ELF-1 (cell line): Measurements from ENCODE around the gene MYO5C.

Experiments
- DNase-seq: peaks from one replicate; pipeline ENCODE4 v3.0.0-alpha.2; 2016; ENCODE audit warnings: low read depth, low spot score

MYO5C gene

DNA sequence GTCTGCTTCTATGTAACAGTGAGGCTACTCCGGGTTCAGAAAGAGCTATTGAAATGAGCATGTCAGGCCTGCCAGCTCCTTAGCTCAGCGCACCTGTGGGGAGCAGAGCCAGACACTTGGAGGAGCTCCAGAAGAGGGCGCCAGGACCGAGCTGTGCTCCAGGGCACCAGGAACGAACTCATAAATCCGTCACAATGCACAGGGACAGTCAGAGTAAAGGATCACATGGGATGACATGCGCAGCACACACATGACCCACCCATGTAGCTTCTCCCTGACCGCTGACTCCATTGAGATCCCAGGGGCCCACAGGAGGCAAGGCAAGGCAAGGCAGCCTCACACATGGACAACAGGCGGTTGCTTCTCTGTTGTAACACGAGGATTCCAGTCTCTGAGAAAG, 78.4 kb downstream of the MYO5C start:
- peak; percentile 50 for DNase-seq

DNA sequence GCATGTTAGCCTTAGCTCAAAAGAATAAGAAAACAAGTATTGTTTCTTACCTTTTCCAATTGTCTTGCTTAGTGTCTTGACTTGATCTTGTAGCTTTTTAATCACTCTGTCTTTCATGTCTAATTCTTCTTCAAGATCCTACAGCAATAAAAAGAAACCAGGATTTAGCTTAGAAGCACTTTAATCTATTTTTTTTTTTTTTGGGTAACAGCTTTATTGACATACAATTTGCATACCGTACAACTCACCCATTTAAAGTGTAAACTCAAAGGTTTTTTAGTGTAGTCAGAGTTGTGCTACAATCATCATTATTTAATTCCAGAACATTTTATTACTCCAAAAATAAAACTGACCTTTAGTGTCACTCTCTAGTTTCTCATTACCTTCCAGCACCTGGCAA, 81.1 kb downstream of the MYO5C start:
- no peak for DNase-seq

DNA sequence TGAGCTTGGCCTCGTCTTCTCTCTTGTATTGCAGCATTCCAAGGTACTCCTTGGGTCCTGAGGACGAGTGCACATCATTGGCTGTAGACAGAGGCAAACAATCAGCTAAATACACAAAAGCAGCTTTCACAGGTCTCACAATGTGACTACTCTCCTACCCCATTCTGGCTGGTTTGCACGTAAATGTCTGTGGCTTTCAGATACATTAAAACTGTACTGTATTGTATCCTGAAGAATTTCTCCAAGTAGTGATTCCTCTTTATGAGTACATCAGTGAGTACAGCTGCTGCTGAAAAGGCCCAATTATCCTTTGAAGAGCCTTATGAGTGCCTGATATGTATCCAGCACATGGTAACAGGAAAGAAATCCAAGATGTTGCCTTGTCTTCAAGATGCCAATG, 82.4 kb downstream of the MYO5C start:
- no peak for DNase-seq

DNA sequence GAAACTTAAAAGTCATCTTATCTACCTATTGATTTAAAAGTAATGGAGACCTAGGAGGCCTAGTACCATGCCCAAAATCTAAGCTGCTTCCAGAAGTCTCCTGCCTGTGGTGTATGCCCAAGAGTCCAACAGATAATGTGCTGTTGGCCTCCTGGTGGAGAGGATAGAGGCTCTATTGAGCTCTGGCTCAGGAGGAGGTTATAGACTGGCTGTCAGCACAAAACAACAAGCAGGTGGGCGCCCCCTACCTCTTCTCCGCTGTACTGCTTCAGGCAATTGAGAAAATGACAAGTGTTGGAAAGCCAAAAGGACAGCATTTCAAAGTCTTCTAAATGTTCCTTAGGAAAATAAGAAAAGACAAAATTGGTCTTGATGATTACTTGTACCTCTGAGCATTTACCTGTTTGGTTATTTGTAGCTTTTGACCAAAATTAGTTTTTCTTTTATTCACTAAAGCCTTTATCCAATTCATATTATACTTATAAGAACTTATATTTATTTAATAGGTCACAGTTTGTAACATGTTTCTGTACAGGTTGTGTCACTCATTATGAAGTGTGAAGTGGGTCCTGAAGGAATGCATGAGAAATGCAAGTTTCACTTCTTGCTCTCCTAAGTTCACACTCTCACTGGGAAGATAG, 87.2 kb downstream of the MYO5C start:
- peak; percentile 87 for DNase-seq

DNA sequence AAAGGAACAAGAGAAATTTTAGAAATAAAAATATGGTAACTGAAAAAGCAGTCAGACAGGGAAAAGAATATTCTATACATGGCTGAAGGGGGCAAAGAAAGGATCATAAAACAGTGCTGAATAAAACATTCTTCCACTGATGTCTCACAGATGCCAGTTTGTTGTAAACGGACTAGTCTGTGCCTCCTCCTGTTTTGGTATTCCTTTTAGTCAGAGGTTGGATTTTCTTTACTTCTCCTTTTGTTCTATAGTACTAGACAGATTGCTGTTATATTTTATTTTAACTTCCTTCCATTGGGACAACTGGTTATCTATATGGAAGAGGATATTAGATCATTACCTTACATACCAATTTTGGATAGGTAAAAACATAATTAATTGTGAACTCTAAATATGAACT, 88.4 kb downstream of the MYO5C start:
- DNase-seq, result no peak

DNA sequence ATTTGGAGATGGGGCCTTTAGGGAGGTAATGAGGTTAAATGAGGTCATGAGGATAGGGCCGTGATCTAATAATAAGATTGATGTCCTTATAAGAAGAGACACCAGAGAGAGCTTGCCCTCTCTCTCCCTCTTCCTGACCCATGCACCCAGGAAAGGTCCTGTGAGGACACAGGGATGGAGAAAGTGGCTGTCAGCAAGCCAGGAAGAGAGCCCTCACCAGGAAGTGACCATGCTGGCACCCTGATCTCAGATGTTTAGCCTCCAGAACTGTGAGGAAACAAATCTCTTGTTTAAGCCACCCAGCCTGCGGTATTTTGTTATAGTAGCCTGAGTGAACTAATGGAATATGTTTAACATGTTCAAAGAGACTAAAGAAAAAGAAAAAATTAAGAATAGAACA, 89.2 kb downstream of the MYO5C start:
- DNase-seq, result no peak

DNA sequence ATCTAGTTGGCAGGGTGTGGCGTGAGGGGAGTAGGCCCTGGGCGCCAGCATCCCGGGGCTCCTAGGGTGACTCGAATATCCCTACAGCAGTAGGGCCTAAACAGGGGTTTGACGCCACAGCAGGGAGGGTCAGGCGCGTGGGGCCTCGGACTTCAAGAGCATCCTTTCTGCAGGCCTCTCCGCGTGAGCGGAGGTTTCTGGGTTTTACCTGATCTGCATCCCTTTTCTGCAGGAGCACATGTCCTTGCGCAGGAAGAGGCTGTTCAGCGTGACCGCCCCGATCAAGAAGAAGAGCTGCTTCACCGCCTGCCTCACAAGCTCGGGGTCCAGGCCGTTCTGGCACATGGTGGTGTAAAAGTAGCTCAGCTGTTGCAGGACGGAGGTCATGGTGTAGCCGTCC, 90.9 kb downstream of the MYO5C start:
- DNase-seq, result no peak

DNA sequence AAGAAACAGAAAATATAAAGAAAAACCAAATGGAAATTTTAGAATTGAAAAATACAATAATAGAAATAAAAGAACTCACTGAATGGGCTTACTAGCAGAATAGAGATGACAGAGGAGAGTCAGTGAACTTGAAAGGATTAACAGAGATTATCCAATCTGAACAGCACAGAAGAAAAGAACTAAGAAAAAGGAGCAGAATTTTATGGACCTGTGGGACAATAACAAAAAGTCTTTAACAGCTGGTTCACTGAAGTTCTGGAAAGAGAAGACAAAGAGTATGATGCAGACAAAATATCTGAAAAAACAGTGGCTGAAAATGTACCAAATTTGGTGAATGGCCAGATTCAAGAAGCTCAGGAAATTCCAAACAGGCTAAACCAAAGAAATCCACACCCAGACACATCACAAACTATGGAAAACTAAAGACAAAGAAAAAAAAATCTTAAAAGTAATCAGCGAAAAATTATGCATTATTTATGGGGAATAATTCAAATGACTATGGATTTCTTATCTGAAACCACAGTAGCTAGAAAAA, 94.7 kb downstream of the MYO5C start:
- DNase-seq, result no peak

DNA sequence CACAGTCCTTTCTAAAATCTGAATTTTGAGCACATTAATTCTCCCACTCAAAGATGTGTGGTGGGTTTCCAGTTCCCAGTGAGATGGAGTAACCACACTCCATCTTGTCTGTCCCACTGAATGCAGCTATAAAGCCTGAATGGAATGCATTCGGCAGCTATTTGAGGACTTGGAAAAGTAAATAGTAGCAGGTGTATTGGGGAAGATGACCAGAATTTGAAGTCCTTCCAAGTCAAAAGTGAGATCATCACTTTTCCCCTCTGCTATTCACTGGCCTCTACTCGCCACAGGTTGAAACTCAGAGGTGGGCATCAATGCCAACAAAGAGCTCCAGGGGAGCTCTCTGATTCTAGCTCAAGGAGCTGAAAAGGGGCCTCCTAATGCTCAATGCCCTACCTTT, 96.3 kb downstream of the MYO5C start:
- DNase-seq, result no peak

DNA sequence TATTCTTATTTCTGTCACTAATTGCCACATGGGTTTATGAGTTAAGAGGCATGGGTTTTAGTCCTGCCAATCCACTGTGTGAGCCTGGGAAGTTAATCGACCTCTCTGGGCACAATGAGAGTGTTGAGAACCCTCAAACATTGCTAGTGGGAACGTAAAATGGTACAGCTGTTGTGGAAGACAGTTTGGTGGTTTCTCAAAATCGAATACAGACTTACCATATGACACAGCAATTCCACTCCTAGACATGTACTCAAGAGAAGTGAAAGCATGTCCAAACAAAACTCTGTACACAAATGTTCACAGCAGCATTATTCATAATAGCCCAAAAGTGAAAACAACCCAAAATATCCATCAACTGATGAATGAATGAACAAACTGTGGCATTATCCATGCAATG, 98.7 kb downstream of the MYO5C start:
- no peak for DNase-seq

DNA sequence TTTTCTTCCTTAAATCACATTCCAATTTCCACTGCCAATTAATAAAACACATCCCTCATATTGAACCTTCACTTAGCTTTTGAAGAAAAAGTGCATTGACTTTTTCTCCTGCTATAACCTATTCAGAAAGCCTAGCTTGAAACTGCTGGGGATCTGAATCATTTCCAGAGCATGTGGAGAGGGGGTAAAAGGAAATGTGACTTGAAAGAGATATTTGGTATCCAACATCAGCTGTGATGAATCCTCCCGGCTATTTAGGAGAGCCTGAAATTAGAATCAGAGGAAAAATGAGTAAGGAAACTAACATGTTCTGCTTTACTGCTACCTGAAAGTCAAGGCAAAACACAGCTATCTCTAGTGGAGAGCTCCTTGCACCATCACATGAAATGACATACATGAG, 101.8 kb downstream of the MYO5C start:
- DNase-seq, result no peak

DNA sequence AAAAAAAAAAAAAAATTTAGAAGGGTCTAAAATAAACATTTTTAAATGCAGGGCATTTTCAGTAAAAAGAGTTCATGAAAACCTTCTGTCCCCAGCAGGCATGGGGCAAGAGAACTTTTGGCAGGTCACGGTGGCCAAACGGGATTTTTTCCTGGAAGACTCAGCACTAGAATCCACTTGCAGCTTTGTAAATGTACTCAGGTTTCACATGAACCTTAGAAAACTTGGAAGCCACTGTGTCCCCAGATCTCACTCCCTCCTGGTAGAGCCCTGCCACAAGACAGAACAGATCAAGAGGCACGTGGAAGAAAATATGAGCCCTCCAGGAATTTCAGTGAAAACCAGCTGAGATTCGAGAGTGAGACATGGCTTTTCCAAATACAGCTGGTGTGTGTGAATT, 102.3 kb downstream of the MYO5C start:
- DNase-seq, result no peak

DNA sequence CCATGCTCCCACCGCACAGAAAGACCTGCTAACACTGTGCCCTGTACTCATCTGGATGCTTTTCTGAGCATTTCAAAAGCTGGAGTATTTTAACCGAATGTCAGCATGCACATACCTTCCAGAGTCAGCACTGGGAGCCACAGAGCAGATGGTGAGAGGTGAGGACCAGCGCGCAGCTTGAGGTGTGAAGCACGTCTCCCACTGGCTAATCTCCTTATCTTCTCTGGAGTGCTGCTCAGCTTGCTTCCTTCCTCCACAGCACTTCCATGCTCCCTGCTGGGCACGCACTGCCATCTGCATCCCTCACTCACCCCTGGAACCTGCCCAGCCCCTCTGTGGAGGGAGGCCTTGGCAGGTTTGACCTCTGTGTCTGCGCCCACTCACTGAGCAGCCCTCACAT, 104.4 kb downstream of the MYO5C start, which contains the start of gene GNB5:
Gene GNB5 (minus strand): TSS at position 186 of the 400 bp plus-strand sequence. CDS start 6,716 bp downstream, outside the sequence.
- DNase-seq, result no peak

DNA sequence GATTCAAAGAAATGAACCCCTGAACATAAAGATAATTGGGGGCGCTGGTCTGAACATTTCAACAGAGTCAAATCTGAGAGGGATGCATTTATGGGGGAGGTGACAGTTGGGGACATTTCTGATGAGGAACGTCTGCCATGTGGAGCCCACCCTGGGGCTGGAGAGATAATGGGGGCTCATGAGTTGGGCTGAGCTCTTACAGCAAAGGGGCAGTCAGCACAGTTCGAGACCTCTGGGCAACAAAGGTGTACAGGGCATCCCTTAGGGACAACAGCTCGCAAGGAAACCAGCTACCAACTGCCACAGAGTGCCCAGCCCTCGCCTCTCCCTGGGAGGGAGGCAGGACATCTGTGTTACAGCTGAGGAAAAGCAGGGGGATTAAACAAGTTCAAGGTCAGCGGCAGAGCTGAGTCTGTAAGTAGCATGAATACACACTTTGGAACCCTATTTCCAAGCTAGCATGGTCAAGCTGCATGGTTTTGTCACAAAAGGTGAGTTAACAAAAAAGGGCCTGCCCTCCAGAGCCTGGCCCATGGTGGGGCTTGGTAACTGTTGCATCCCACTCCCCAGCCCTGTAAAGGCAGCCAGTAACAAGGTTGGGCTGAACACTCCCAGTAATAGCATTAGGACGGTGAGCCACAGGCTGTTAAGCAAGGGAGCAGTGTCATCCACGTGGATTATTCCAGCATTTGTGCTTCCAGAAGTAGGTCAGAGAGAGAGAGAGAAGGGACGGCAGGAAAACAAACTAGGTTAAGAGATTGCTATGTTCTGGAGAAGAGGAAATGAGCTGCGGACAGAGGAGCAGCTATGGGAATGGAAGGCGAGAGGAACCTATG, 108.7 kb downstream of the MYO5C start:
- DNase-seq, result peak; percentile 28

DNA sequence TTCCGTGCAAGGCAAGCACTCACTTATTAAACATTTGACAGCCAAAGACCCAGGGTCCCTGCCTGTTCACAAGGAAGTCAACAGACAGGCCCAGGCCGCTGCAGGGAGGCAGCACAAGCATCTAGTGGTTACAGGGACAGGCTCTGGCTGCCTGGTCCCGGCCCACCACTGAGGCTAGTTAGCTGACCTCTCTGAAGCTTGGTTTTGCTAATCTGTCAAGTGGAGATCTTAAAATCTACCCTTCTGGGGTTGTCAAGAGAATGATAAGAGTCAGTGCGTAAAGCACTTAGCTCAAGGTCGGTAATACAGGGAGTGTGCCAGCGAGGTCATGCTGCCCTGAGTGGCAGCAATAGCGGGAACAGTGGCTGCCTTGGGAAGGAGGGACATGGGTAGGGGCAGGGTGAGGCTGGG, 110.4 kb downstream of the MYO5C start:
- no peak for DNase-seq

DNA sequence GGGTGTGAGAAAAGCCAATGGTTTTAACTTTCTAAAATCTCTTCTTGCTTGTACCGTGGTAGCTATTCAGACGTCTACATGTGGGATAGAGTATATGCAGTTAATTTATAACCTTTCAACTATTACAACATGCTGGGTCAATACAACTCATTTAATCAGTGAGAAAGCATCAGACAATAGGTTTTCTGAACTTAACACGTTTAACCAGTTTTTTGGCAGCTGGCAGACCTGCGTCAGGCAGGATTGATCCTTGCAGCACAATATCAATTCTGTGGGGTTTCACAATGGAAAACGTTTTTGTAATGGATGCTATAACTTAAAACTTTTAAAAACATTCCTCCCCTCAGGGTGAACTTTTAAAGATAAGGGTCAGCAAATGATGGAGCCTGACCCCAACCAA, 110.9 kb downstream of the MYO5C start:
- DNase-seq, result no peak

DNA sequence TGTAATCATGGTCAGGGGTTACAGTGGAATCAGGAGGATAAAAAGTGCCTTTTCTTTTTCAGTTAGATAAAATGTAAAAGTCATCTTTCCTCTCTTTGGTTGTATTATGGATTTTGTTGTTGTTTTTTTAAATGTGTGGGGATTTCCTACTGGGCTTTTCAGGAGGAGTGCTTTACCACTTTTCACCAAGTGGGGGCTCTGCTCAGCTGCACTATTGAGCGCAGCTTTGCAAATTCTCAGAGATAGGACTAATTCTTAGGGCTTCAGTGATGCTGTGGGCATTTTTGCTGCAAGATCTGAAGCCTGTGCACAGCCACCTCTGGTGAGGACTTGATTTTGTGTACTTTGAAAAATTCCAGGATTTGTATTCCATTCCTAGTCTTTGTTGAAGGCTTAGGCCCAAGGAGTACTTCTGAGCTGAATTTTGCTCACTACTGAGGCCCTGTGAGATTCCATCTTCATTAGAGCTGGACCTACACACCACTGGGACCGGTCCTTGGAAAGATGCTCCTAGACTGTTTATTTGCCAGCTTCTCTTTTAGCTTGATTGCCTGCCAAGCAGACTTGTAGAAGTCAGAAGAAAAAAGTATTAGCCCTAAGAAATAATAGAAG, 111.9 kb downstream of the MYO5C start:
- DNase-seq, result peak; percentile 39

DNA sequence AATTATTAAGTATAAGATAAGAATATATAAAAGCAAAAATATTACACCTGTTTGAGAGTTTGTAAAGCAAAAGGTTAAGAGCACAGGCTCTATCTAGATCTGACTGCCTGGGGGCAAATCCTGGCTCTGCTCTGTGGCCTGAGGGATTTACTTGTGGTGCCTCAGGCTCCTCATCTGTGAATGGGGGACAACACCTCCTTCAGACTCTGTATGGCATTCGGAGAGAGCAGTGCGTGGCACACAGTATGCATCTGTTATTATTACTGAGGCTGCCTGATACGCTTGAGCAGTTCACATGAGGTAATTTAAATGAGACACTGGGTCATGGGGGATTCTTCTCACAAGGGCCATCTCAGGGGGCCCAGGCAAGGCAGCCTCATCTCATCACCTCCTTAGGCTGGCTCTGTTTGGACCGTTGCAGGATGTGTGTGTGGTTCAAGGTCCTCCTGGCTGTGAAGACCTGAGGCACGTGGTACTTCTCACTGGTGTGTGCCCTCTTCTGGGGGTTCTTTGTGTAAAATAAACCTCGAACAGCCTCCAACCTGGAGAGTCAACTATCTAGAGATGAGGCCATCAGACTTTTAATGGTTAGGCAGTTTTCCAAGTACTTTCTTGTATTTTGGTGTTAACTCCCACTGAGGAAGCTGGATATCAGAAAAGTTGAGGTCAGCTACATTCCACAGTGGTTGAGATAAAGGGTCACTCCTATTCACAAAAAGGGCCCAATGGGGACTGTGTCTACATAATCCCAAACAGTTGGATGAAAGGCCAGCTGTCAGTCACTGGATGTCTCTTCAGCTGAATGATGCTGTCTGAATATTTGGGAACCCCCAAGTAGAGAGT, 113.4 kb downstream of the MYO5C start:
- no peak for DNase-seq

DNA sequence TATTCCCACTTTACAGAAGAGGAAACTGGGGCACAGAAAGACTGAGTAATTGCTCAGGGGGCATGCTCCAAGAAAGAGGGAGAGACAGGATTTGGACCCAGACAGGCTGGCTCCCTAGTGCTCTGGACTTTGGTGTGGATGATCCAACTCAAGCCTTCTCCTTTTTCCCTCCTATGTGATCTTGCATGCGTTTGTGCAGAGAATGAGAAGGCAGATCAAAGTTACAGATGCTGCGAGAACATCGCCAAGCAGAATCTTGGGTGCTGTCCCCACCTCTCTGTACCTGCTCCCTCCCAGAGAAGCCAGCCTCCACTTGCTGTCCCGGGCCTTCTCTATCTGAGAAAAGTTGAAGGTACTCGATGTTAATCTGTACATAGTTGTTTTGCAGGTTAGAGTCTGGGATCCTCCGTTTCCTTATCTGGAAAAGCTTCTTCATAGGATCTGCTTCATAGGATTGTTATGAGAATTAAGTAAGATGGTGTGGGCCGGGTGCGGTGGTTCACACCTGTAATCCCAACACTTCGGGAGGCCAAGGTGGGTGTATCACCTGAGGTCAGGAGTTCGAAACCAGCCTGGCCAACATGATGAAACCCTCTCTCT, 114.7 kb downstream of the MYO5C start:
- DNase-seq, result no peak

DNA sequence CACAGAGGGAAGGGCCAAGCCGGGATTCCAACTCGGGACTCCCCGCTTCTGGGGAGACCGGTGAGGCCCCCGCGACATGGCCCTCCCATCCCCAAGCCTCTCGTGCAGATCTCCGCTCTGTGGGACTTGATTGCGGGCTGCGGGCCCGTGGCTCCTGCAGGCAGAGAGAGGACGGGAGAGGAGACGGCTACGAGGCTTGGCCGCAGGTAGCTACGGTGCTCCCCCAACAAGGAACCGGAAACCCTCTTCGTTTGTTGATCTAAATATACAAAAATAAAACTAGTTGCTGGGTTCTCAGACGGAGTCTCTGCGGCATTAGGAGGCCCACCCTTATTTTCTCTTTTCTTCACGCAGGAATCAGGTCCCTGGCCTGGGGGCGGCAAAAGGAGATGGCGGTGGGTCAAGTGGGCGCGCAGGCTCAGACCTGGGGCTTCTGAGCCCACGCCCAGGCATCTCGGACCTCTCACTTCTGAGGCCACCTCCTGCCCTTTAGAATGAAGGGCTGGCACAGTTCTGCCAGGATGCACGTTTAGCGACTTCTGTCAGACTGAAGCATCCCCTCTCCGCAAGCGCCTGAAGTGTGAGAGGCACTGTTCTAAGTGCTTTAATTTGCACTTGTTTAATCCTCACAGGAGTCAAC, 115.3 kb downstream of the MYO5C start:
- no peak for DNase-seq
